ENCODE results near the gene SLC12A4.
A peak's percentile ranks its signal among the peaks of the same experiment; 100 is the strongest.
"Not testable (repeated sequence)": the region's sequence is repeated elsewhere in the genome, so short reads cannot be mapped to it uniquely, and the experiment has no call there.

SLC12A4 gene

DNA sequence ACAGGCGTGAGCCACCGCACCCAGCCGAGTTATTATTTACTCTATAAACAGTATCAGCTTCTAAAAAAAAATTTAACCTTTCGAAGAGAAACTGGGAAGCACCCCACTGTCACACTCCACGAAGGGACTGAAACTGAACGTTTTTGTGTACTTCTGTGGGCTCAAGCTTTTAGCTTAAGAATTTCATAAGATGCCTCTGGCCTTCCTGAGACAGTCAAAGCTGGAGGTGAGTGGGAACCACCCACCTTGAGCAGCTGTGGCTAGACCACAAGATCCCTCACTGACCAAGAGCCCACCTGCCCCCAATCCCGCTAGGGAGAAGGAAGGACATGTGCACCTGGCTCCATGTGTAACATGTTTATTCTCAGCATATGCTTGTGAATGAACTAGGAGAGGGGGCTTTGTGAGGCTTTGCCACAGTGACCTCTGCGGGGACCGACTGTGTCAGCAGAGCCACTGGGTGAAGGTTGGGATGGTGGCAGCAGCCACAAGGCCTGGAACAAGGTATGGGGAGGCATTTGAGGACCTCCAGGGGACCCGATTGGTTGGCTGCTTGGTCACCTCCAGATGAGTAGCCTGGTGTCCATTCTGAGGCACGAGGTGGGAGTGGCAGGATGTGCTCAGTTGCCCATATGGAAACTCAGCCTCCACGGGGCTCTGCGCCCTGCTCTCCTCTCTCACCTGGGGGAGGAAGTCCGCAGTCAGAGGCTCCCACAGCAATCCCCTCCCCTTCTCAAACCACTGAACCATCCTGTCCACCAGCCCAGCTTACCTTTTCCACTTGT lies 7.1 kb upstream of the SLC12A4 start:
- no peak overlapping the region for H3K4me3 ChIP-seq (ENCODE audit: low read depth, low read length)
- TF ChIP-seq, protein P1, sequence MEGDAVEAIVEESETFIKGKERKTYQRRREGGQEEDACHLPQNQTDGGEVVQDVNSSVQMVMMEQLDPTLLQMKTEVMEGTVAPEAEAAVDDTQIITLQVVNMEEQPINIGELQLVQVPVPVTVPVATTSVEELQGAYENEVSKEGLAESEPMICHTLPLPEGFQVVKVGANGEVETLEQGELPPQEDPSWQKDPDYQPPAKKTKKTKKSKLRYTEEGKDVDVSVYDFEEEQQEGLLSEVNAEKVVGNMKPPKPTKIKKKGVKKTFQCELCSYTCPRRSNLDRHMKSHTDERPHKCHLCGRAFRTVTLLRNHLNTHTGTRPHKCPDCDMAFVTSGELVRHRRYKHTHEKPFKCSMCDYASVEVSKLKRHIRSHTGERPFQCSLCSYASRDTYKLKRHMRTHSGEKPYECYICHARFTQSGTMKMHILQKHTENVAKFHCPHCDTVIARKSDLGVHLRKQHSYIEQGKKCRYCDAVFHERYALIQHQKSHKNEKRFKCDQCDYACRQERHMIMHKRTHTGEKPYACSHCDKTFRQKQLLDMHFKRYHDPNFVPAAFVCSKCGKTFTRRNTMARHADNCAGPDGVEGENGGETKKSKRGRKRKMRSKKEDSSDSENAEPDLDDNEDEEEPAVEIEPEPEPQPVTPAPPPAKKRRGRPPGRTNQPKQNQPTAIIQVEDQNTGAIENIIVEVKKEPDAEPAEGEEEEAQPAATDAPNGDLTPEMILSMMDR (IDR thresholded peaks at IDR 0.05; ENCODE audit: low read depth, low read length): no peak

GRCh38 chr16:67972285-67972684 lies 3.8 kb upstream of the SLC12A4 start:
- H3K4me3 ChIP-seq (ENCODE audit: low read depth, low read length): not testable (repeated sequence)

- TF ChIP-seq, protein P1 (IDR thresholded peaks at IDR 0.05; ENCODE audit: low read depth, low read length): no peak
- H3K4me3 ChIP-seq (ENCODE audit: low read depth, low read length): no peak overlapping the region
Measured at GRCh38 chr16:67971111-67971510, 2.7 kb upstream of the SLC12A4 start.

- peak overlapping the region; percentile 99 for H3K4me3 ChIP-seq (ENCODE audit: low read depth, low read length)
- TF ChIP-seq, protein P1 (IDR thresholded peaks at IDR 0.05; ENCODE audit: low read depth, low read length): no peak
Measured at GRCh38 chr16:67969254-67970039, 1.0 kb upstream of the SLC12A4 start.

GRCh38 chr16:67967958-67968399 lies 458 bp downstream of the SLC12A4 start:
- H3K4me3 ChIP-seq (ENCODE audit: low read depth, low read length): peak overlapping the region; percentile 99
- TF ChIP-seq, protein P1 (IDR thresholded peaks at IDR 0.05; ENCODE audit: low read depth, low read length): no peak

DNA sequence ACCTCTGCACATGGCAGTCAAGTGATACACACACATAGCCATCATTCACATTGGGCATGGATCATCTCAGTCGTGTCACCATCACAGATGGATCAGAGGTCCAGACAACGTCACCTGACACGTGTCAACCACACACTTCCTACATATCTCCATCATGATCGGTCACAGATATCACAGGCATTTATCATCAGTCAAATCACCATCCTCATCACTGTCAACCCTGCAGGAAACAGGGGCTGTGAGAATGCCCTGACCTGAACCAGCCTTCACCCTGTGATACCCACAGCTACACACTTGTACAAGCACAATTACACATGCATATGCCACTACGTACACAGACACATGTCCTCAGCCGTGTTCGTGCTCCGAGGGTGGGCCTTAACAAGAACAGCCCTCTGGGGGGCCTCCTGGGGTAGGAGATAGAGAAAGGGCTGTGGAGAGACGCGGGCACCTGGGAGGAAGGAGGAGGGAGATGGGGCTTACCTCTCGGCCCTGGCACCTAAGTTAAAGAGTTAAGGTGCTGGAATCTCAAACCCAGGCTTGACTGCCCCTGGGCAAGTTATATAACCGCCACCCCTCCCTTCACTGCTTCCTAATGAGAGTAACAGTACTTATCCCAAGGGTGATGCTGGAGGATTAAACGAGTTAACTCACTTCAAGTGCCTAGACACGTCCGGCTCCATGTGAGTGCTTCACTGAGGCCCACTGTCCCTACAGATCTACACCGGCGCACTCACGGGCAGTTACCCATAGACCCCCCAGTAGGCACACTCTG lies 1.1 kb downstream of the SLC12A4 start:
- TF ChIP-seq, protein P1 (IDR thresholded peaks at IDR 0.05; ENCODE audit: low read depth, low read length): no peak
- H3K4me3 ChIP-seq (ENCODE audit: low read depth, low read length): peak overlapping the region; percentile 99

DNA sequence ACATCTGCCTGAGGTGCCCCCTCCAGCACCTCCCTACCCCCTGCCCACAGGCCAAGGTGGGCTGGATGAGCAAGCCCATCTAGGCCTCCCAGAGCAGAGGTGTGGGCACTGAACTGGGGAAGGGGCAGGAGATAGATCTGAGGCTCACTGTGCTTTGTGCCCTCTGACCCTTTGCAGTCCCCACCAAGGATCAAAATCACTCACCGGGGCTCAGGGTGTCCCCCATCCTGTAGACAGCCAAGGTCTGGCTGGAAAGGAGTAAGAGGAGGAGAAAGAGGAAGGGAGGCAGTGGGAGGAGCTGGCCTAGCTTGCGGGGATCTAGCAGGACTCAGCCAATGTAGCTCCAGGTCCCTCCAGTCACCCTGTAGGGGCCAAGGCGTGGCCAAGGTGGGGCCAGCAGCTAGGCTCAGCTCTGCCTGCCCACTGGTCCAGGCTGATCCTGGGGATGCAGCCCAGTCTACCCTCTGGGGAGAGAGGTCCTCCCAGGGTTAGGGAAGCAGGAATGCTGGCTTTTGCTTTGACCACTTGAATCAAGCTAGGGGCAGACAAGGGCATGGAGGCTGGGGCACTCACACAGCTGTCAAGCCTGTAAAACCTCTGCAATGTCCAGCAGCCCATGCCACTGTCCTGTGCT lies 1.8 kb downstream of the SLC12A4 start:
- H3K4me3 ChIP-seq (ENCODE audit: low read depth, low read length): peak overlapping the region; percentile 99
- TF ChIP-seq, protein P1 (IDR thresholded peaks at IDR 0.05; ENCODE audit: low read depth, low read length): no peak

All from WI38 (cell line).